Smooth muscle cell (in vitro differentiated cells): Measurements from ENCODE around the gene PDZRN4. TPM values are rescaled to one million over a fixed set of nuclear protein-coding genes. Genes with fewer than 3 reads are reported as not detected.
A peak's percentile ranks its signal among the peaks of the same experiment; 100 is the strongest.
"Not testable (repeated sequence)": the region's sequence is repeated elsewhere in the genome, so short reads cannot be mapped to it uniquely, and the experiment has no call there.

Experiments used
- DNase-seq: peaks from one replicate; lab custom pipeline; 2025; ENCODE audit not compliant: unreplicated experiment; lab: John Stamatoyannopoulos, UW
- H2AFZ ChIP-seq: fragments of 200-600 bp; sonication (generic); 2 replicates; pipeline ENCODE4 v1.6.0; 2016; ENCODE audit warnings: antibody characterized with exemption, low read depth, mild to moderate bottlenecking
- H3F3A ChIP-seq: fragments of 200-600 bp; sonication (generic); 2 replicates; pipeline ENCODE4 v1.6.0; 2017; ENCODE audit warnings: antibody characterized with exemption, low read depth
- H3K27ac ChIP-seq: fragments of 200-600 bp; sonication (generic); 2 replicates; pipeline ENCODE4 v1.5.1; 2016; ENCODE audit warnings: low read depth, mild to moderate bottlenecking
- H3K27me3 ChIP-seq: fragments of 200-600 bp; sonication (generic); 2 replicates; pipeline ENCODE4 v1.6.1; 2016; ENCODE audit warnings: low read depth, mild to moderate bottlenecking
- H3K36me3 ChIP-seq: fragments of 200-600 bp; sonication (generic); 2 replicates; pipeline ENCODE4 v1.5.1; 2016; ENCODE audit warnings: low read depth
- H3K4me1 ChIP-seq: fragments of 200-600 bp; sonication (generic); 2 replicates; pipeline ENCODE4 v1.5.1; 2016; ENCODE audit warnings: low read depth
- H3K4me2 ChIP-seq: fragments of 200-600 bp; sonication (generic); 2 replicates; pipeline ENCODE4 v1.6.0; 2016; ENCODE audit warnings: mild to moderate bottlenecking
- H3K4me3 ChIP-seq: fragments of 200-600 bp; sonication (generic); 2 replicates; pipeline ENCODE4 v1.5.1; 2016; ENCODE audit warnings: mild to moderate bottlenecking
- H3K79me2 ChIP-seq: fragments of 200-600 bp; sonication (generic); 2 replicates; pipeline ENCODE4 v1.6.0; 2016; ENCODE audit warnings: low read depth, mild to moderate bottlenecking
- H3K9ac ChIP-seq: fragments of 200-600 bp; sonication (generic); 2 replicates; pipeline ENCODE4 v1.6.0; 2016; ENCODE audit warnings: low read depth
- H3K9me3 ChIP-seq: fragments of 200-600 bp; sonication (generic); replicated peaks from 2 replicates; pipeline ENCODE4 v1.5.1; 2016; ENCODE audit warnings: low read depth
- H4K20me1 ChIP-seq: fragments of 200-600 bp; sonication (generic); 2 replicates; pipeline ENCODE4 v1.6.0; 2016; ENCODE audit warnings: low read depth
- WGBS: methylation state at CpG from one replicate; pipeline ENCODE4 v1.1.7; 2016; ENCODE audit warnings: low lambda C conversion rate; 5-methylcytosine and 5-hydroxymethylcytosine counted together
- polyA plus RNA-seq: library from polyadenylated mRNA; unstranded; fragments of >200 nt; fragmentation: Nextera tagmentation; extraction: Ambion mirVana; gene quantifications from 2 replicates; pipeline ENCODE4 v1.2.1, GENCODE V29; 2016
- total RNA-seq: library from RNA; depleted of rRNA; stranded (reverse); fragments of >200 nt; gene quantifications from 2 replicates; pipeline ENCODE4 v1.2.3, GENCODE V29; 2014
- TF ChIP-seq, protein P1 (sequence below): fragments of 200-600 bp; sonication (generic); IDR thresholded peaks from 2 replicates; pipeline ENCODE4 v1.5.1; 2017; ENCODE audit warnings: borderline replicate concordance, mild to moderate bottlenecking, antibody characterized with exemption; ENCODE audit not compliant: insufficient read depth, poor library complexity, severe bottlenecking

Gene PDZRN4
- total and polyA plus RNA-seq, 2 experiments from 2014 or later, result 4.7 to 5.4 TPM

DNA sequence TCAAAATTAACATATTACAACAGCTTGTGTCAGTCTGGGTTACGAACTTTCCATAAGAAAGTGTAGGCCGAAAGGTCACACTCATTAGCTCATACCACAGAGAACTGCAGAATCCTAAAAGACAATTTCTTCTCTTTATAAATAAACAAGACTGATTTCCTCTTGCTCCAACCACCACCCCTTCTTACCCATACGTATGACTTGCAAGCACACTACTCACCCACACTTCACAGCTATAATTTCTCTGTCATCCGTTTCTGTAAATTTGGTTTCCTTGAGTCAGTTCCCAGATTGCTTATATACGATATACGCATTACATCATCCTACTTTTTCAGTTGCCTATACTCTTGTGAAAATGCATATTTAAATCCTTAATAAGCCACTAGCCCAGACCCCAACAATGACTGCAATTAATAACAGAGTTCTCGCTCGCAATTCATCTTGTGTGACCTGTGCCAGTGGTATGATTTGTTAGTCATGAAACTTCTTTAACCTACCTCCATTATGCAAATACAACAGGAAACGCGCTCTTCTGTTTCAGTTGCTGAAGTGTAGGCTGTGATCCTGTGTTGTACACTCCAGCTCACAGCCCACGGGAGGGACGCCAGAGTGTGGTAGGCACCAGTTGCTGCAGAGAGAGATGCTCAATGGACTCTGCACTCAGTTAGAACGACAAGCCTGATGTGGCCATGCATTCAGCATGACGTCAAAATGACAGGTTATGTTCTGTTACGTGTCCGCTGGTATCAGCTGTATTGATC lies 417.6 kb downstream of the PDZRN4 start:
- peaks cover 11% of the 10 kb centered on the region for H3K4me1 ChIP-seq
- WGBS, result 76% methylated on average over 16 of the region's 16 CpGs
- H3K27ac ChIP-seq, result no peak overlapping the region
- H3K27me3 ChIP-seq, result no peaks in the 10 kb centered on the region
- no peak for DNase-seq
- H4K20me1 ChIP-seq, result no peaks in the 10 kb centered on the region
- no peaks in the 10 kb centered on the region for H3F3A ChIP-seq
- H3K4me2 ChIP-seq, result no peak overlapping the region
- no peak overlapping the region for H3K4me3 ChIP-seq
- H3K36me3 ChIP-seq, result no peaks in the 10 kb centered on the region
- H2AFZ ChIP-seq, result peak overlapping the region; percentile 67
- TF ChIP-seq, protein P1, sequence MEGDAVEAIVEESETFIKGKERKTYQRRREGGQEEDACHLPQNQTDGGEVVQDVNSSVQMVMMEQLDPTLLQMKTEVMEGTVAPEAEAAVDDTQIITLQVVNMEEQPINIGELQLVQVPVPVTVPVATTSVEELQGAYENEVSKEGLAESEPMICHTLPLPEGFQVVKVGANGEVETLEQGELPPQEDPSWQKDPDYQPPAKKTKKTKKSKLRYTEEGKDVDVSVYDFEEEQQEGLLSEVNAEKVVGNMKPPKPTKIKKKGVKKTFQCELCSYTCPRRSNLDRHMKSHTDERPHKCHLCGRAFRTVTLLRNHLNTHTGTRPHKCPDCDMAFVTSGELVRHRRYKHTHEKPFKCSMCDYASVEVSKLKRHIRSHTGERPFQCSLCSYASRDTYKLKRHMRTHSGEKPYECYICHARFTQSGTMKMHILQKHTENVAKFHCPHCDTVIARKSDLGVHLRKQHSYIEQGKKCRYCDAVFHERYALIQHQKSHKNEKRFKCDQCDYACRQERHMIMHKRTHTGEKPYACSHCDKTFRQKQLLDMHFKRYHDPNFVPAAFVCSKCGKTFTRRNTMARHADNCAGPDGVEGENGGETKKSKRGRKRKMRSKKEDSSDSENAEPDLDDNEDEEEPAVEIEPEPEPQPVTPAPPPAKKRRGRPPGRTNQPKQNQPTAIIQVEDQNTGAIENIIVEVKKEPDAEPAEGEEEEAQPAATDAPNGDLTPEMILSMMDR, result no peak
- no peak overlapping the region for H3K9ac ChIP-seq
- H3K79me2 ChIP-seq, result no peaks in the 10 kb centered on the region
- H3K9me3 ChIP-seq, result no peaks in the 10 kb centered on the region

DNA sequence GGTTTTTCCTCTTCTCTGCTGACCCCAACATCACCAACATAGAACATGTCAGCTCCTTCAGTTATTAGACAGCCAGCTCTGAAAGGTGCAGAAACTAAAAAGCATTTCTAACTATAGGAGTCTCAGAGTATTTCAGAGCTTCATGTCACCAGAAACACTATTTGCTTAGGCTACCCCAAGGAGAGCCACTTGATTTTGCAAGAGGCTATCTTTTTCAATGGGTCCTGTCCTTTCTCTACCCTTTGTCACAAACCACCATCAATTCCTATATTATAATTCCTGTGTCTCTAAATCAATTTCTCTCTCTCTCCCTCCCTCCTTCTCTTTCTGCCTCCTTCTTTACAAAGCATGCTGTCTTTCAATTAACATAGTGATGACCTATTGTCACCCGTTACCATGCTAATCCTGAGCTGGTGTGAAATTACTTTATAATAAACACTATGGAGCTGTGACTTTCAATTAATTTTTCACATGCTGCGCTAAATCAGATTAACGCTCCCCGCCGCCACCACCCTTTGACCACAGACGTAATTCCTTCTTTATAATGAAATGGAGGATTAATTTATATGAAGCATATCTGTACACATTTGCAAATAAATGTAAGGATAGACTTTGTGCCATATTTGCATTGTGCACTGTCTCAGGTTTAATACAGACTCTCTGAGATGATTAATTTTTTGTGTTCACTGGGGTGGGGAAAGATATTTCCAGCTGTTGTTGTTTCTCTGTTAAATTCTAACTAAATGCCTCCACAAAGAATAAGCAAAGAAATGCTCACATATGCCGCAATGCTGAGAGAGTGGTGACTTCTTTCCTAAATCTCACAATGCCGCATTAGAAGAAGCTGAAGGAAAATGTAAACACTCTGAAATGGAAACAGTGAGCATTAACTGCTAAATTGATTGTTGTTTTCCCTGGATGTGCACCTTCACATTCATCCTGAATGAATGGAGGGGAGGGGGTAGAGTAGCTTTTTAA lies 418.6 kb downstream of the PDZRN4 start:
- no peak overlapping the region for H3K9ac ChIP-seq
- DNase-seq, result no peak
- no peaks in the 10 kb centered on the region for H3K79me2 ChIP-seq
- no peaks in the 10 kb centered on the region for H3K9me3 ChIP-seq
- no peaks in the 10 kb centered on the region for H3K36me3 ChIP-seq
- no peak overlapping the region for H3K4me3 ChIP-seq
- no peaks in the 10 kb centered on the region for H3F3A ChIP-seq
- no peaks in the 10 kb centered on the region for H3K27me3 ChIP-seq
- H3K27ac ChIP-seq, result no peak overlapping the region
- H2AFZ ChIP-seq, result no peak overlapping the region
- no peaks in the 10 kb centered on the region for H4K20me1 ChIP-seq
- WGBS, result 85% methylated on average over 8 of the region's 8 CpGs
- TF ChIP-seq, protein P1, result no peak
- H3K4me1 ChIP-seq, result peaks cover 11% of the 10 kb centered on the region
- H3K4me2 ChIP-seq, result no peak overlapping the region

- Histone ChIP-seq H4K20me1 (no peaks in the 10 kb centered on the region), H3K27me3 (no peaks in the 10 kb centered on the region), H3K4me2 (no peak overlapping the region), H3K4me1 (no peaks in the 10 kb centered on the region), H3F3A (no peaks in the 10 kb centered on the region), H2AFZ (no peak overlapping the region), H3K4me3 (no peak overlapping the region), H3K9me3 (no peaks in the 10 kb centered on the region), H3K27ac (no peak overlapping the region), H3K9ac (no peak overlapping the region), H3K79me2 (no peaks in the 10 kb centered on the region), H3K36me3 (no peaks in the 10 kb centered on the region)
- DNase-seq, result no peak
- 89% methylated on average over 3 of the region's 3 CpGs for WGBS
- TF ChIP-seq, protein P1, result no peak
Measured at GRCh38 chr12:41612892-41613557, 424.9 kb downstream of the PDZRN4 start.

GRCh38 chr12:41615174-41615573 lies 427.1 kb downstream of the PDZRN4 start:
- DNase-seq, H2AFZ ChIP-seq, H3K36me3 ChIP-seq, H3K79me2 ChIP-seq, H3K9ac ChIP-seq, H3K4me1 ChIP-seq, H3K27me3 ChIP-seq, H3K27ac ChIP-seq, H3K9me3 ChIP-seq, H4K20me1 ChIP-seq, H3K4me3 ChIP-seq, H3F3A ChIP-seq, H3K4me2 ChIP-seq: not testable (repeated sequence)
- WGBS, result 49% methylated on average over 3 of the region's 3 CpGs
